Erythroblast (primary cell): ENCODE results near the gene SCAMP2.
"Not testable (repeated sequence)": the region's sequence is repeated elsewhere in the genome, so short reads cannot be mapped to it uniquely, and the experiment has no call there.

Experiments used
- DNase-seq, 2 experiments: peaks; one replicate each; lab custom pipeline; 2025; lab: John Stamatoyannopoulos, UW
- GATA1 ChIP-seq: IDR thresholded peaks from 2 replicates; pipeline ENCODE4 v1.6.1; 2011; ENCODE audit warnings: low read depth, mild to moderate bottlenecking, control low read depth, low read length, moderate library complexity
- POLR2A ChIP-seq: IDR thresholded peaks from 2 replicates; pipeline ENCODE4 v1.6.1; 2011; ENCODE audit warnings: mild to moderate bottlenecking, low read length

SCAMP2 gene

DNA sequence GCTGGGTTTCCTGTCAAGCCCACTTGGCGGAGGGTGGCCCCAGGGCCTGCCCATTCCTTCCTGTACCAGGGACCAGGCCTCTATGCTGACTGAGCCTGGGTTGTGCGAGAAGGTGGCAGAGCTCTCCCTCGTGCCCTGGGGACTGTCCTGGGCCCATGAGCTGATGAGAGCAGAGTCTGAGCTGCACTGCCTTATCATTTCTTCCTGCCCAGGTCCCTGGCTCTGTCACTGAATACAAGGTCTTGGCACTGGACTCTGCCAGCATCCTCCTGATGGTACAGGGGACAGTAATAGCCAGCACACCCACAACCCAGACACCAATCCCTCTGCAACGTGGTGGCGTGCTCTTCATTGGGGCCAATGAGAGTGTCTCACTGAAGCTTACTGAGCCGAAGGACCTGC is 24.1 kb upstream of the SCAMP2 start:
- TF ChIP-seq POLR2A (no peak), GATA1 (no peak)

DNA sequence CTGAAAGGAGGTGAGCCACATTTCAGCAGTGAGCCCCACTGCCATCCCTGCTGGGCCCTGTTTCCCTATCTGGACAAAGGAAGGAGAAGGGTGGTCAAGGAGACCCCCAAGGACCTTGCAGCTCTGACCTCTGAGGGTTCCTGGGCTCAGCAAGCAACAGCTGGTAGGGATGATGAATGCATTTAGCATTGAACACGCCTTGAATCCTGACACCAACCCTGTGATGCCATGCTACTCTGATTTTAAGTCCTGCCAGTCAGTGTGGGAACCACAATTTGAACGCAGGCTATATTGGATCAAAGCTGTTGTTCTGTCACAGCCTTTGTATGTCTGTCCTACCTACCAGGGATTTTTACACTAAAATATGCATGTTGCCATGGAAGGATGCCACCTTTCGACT is 23.2 kb upstream of the SCAMP2 start:
- no peak for DNase-seq
- TF ChIP-seq GATA1 = no peak
- peak; percentile 10 for TF ChIP-seq POLR2A

More for the DNA sequence above, 24.1 kb upstream of the SCAMP2 start:
- DNase-seq = no peak

DNA sequence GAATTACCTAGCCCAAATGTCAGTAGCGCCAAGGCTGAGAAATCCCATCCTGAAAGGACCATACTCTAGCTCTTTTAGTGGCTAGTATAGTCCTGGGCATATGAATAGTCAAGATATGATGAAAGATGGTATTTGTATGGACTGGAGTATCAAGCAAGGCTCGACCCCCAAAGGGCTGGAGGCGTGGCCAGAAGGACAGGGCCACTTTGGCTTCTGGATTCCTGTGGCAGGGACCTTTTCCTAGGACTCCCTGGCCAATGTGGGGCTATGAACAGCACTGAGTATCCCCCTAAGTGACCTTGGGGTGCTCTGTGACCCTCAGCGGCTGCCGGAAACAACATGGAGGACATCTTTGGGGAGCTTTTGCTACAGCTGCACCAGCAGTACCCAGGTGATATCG is 22.7 kb upstream of the SCAMP2 start:
- no peak for DNase-seq
- TF ChIP-seq GATA1 (no peak), POLR2A (peak; percentile 19)

DNA sequence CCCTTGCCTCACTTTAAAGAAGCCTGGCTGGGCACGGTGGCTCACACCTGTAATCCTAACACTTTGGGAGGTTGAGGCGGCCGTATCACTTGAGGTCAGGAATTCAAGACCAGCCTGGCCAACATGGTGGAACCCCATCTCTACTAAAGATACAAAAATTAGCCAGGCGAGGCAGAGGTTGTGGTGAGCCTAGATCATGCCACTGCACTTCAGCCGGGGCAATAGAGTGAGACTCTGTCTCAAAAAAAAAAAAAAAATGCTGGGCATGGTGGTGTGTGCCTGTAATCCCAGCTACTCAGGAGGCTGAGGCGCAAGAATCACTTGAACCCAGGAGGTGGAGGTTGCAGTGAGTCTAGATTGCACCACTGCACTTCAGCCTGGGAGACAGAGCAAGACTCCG is 21.2 kb upstream of the SCAMP2 start:
- not testable (repeated sequence) for DNase-seq

DNA sequence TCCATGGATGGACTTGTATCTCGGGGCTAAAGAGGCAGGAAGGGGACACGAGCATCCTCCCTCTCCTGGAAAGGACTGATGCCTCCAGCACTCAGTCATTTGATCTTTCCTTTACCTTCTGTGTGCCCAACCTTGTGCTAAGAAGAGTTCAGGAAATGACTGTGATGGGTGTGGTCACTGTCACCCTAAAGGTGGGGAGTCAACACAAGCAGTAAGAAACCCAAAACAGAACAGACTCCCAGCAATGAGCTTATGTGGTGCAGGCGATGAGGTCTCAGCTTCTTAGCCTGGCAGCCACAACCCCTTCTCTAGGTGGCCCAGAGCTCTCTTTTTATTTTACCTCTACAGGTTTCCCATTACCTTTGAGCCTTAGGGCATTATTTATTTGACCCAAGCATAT is 20.5 kb upstream of the SCAMP2 start:
- DNase-seq = no peak
- TF ChIP-seq POLR2A (no peak), GATA1 (no peak)

DNA sequence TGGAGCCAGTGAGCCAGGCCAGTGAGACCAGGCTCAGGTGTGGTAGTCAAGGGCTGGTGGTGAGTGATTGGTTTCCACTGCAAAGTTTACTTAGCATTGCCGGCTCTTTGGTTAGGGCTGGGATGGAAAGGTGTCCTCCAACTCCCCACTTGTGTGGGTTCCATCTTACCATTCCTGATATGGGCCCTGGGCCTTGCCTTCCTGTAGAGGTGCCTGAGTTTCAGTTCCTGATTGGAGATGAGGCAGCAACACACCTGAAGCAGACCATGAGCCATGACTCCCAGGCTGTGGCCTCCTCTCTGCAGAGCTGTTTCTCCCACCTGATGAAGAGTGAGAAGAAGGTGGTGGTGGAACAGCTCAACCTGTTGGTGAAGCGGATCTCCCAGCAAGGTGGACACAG is 19.8 kb upstream of the SCAMP2 start:
- no peak for TF ChIP-seq GATA1
- TF ChIP-seq POLR2A = no peak

DNA sequence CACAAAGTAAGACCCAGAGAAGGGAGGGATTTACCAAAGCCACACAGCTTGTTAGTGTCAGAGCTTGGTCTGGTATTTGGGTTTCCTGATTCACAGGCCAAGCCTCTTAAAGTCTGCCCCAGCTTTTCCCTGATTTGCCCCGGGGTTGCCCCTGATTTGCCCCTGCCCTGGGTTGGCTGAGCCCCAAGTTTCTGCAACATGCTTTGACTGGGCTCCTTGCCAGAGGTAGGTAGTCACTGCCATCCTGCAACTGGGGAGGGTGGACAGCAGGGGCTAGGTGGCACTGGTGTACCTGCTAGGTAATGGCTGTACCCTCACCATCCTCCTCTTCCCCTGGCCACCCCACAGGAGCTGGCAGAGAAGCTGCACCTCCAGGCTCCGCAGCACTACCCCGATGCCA is 19.1 kb upstream of the SCAMP2 start:
- TF ChIP-seq GATA1 (no peak), POLR2A (no peak)
- DNase-seq = no peak

More for the DNA sequence above, 19.8 kb upstream of the SCAMP2 start:
- no peak for DNase-seq

DNA sequence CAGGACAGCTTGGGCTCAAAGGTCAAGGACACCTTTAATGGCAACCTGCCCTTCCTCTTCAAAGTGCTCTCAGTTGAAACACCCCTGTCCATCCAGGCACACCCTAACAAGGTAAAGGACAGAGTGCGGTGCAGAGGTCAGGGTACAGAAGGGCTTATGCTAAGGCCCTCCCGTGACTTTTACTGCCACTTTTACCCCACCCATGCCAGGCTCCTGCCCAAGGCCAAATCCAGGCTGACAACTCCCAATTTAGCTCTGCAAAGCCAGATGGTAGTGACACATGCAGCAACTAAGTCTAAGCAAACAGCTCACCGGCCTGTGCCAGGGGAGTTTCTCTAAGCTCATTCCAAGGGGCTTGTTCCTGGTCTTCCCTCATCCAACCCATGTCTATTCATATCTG is 18.3 kb upstream of the SCAMP2 start:
- TF ChIP-seq GATA1 (no peak), POLR2A (no peak)

DNA sequence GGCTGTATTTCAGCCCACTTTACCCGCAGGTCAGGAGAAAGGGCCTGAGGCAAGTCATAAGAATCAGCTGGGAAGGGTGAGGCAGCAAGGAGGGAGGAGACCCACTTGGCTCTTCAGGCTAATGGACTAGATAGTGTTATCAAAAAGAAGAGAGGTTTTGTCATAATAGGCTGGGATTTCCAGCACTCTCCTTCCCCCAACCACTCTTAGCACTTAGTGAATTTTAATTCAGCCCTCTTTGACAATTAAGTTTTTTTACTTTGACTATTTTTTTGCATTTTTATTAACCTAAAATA is 17.4 kb upstream of the SCAMP2 start:
- DNase-seq = peak; percentile 54 to 69
- TF ChIP-seq GATA1 (no peak), POLR2A (no peak)

More for the DNA sequence above, 18.3 kb upstream of the SCAMP2 start:
- no peak for DNase-seq

DNA sequence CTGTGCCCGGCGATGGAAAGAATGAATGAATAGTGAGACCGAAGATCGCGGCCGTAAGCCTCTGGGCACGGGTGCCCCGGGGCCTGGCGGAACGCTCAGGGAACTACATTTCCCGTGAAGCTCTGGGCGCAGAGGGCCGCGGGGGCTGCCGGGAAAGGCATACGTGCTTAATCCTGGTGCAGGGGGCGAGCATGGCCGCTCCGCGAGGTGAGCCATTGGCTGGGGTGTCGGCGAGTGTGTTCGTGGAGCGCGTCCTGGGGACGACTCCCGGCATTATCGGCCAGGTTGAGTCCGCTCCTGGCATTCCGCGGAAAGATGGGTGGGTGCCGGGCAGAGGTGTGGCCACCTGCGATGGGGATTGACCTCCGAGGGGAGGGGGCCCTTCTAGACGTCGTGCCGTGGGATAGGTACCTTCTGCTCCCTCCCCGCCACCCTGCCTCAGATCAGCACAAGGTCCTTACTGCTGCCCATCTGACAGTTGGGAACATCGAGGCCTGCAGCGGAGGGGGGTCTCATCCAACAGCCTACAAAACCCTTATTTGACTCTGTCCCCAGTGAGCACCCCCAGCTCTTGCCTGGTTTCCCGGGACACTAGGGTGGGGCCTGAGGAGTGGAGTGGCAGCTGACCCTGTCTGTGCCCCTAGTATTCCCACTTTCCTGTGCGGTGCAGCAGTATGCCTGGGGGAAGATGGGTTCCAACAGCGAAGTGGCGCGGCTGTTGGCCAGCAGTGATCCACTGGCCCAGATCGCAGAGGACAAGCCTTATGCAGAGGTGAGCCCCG is 16.9 kb upstream of the SCAMP2 start, which contains the start of gene MPI:
Gene MPI (plus strand): TSS at position 160 of the 782 bp plus-strand sequence. CDS start 32 bp downstream, at position 192.
- peak; percentile 81 to 83 for DNase-seq

DNA sequence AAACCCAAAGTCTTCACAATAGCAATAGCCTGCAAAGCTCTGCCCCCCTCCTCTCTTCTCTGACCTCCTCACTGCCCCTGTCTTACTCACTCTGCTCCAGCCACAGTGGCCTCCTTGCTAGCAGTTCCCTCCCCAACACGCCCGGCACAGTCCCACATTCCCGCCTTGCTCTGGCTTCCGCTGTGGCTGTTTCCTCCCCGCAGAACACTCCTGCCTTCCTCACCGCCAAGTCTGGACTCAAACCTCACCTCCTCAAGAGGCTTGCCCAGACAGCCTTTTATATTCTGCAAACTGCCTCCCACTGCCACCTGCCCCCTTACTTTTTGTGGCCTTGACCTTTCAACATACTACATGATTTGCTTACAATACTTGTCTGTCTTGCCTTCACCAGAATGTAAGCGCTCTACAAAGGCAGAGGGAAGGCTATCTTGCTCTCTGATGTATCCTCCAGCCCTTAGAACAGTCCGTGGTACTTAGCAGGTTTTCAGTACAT is 16.3 kb upstream of the SCAMP2 start:
- TF ChIP-seq POLR2A (no peak), GATA1 (no peak)
- DNase-seq = no peak

More for the DNA sequence above, 16.9 kb upstream of the SCAMP2 start, which contains the start of gene MPI:
- TF ChIP-seq POLR2A = peak; percentile 62
- TF ChIP-seq GATA1 = no peak

DNA sequence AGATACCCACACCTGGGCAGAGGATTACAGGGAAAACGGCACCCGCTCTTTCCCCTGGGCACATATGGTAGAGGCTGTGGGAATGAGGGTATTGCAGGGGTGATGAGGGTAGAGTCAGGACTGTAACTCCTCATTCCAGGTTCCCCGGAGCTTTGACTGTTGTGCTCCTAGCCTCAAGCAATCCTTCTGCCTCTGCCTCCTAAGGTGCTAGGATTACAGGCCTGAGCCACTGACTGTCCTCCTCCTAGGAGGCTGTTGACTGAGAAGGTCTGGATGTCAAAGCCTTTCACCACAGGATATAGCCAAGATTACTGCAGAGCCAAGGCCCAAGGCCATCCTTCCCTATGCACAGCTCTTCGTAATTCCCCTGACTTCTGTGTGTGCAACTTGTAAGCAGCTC is 15.6 kb upstream of the SCAMP2 start:
- DNase-seq = no peak
- TF ChIP-seq GATA1 (no peak), POLR2A (no peak)

DNA sequence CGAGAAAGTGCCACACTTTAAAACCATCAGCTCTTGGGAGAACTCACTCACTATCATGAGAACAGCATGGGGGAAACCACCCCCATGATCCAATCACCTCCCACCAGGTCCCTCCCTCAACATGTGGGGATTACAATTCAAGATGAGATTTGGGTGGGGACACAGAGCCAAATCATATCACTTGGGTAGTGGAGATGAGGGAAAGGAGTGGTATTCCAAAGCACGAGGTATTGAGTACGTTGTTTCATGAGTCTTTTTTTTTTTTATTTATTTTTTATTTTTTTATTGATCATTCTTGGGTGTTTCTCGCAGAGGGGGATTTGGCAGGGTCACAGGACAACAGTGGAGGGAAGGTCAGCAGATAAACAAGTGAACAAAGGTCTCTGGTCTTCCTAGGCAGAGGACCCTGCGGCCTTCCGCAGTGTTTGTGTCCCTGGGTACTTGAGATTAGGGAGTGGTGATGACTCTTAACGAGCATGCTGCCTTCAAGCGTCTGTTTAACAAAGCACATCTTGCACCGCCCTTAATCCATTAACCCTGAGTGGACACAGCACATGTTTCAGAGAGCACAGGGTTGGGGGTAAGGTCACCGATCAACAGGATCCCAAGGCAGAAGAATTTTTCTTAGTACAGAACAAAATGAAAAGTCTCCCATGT is 14.5 kb upstream of the SCAMP2 start:
- DNase-seq = peak in 1 of 2 experiments; percentile 39

DNA sequence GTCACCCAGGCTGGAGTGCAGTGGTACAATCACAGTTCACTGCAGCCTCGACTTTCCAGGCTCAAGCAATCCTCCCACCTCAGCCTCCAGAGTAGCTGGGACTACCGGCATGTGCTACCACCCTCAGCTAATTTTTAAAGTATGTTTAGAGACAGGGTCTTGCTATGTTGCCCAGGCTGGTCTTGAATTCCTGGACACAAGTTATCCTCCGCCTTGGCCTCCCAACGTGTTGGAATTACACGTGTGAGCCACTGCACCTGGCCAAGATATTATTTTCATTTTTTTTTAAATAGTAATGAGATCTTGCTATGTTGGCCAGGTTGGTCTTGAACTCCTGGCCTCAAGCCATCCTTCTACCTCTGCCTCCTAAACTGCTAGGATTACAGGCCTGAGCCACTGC is 12.3 kb upstream of the SCAMP2 start:
- TF ChIP-seq POLR2A (no peak), GATA1 (no peak)

DNA sequence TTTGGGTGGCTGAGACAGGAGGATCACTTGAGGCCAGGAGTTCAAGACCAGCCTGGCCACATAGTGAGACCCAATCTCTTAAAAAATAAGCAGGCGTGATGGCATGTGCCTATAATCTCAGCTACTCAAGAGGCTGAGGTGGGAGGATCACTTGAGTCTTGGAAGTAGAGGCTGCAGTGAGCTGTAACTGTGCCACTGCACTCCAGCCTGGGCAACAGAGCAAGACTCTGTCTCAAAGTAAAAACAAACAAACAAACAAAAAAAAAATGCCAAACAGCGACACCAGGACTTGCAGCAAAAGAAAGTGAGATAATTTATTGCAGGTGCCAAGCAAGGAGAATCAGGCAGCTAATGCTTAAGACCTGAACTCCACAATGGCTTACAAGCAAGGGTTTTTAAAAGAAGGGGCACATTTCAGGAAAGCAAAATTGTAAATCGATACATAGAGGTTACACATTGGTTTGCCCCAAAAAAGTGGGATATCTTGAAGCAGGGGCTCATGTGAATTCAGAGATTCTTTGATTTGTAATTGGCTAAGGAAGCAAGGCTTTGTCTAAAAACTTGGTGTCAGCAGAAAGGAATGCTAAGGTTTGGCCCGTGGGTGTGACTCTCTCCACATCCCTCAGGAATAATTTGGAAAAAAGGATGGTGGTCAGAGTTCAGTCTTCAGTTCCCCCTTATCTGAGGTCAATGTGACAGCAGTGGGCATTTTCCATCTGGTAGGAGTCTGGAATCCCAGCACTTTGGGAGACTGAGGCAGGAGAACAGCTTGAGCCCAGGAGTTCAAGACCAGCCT is 11.5 kb upstream of the SCAMP2 start:
- no peak for TF ChIP-seq GATA1
- TF ChIP-seq POLR2A = no peak
- no peak for DNase-seq

More for the DNA sequence above, 12.3 kb upstream of the SCAMP2 start:
- no peak for DNase-seq
